IMR-90 (cell line): ENCODE measurements around the gene ZFHX3. TPM values are rescaled to one million over a fixed set of nuclear protein-coding genes. Genes with fewer than 3 reads are reported as not detected.

Source experiments
- ATAC-seq: fragments of 200-7000 bp; cut with Tn5 transposase; 2 replicates; pipeline ENCODE4 v1.9.1; 2020; ENCODE audit warnings: low read depth, mild to moderate bottlenecking, moderate library complexity
- BruUV-seq: library from RNA; stranded (reverse); fragments of 400-500 nt; replicated peaks from 2 replicates; lab custom pipeline; 2021; lab: Mats Ljungman, UMichigan
- CTCF ChIA-PET: fragments of 300-600 bp; formaldehyde crosslinking; extraction: SDS; loops from one replicate; lab custom pipeline; 2021; ENCODE audit warnings: antibody characterized with exemption; lab: Yijun Ruan, JAX
- POLR2A ChIA-PET: fragments of 300-600 bp; sonication (Branson Sonifier 250); formaldehyde crosslinking; loops from one replicate; lab custom pipeline; 2022; ENCODE audit warnings: antibody characterized with exemption; ENCODE audit not compliant: unreplicated experiment; lab: Charles Lee
- DNase-seq: peaks from one replicate; pipeline ENCODE4 v3.0.0; 2013
- H2AFZ ChIP-seq: replicated peaks from 2 replicates; pipeline ENCODE3; 2013; ENCODE audit warnings: low read length, mild to moderate bottlenecking; ENCODE audit not compliant: poor library complexity
- H2AK5ac ChIP-seq: 2 replicates; pipeline ENCODE4 v1.6.1; 2013; ENCODE audit warnings: low read depth, low read length, inconsistent platforms
- H2AK9ac ChIP-seq: replicated peaks from 2 replicates; pipeline ENCODE3; 2013; ENCODE audit warnings: mild to moderate bottlenecking, low read depth, low read length, moderate library complexity; ENCODE audit not compliant: poor library complexity
- H2BK120ac ChIP-seq: 2 replicates; pipeline ENCODE4 v1.6.1; 2013; ENCODE audit warnings: low read depth, low read length, inconsistent platforms
- H2BK15ac ChIP-seq: 3 replicates; pipeline ENCODE4 v1.6.1; 2013; ENCODE audit warnings: low read depth, low read length, inconsistent platforms
- H2BK20ac ChIP-seq: 2 replicates; pipeline ENCODE4 v1.6.1; 2013; ENCODE audit warnings: low read depth, mild to moderate bottlenecking, inconsistent platforms, low read length, moderate library complexity
- H2BK5ac ChIP-seq: 2 replicates; pipeline ENCODE4 v1.6.1; 2013; ENCODE audit warnings: mild to moderate bottlenecking, low read depth, low read length, inconsistent platforms; ENCODE audit not compliant: poor library complexity, severe bottlenecking
- H3K14ac ChIP-seq: replicated peaks from 2 replicates; pipeline ENCODE4 v1.6.1; 2013; ENCODE audit warnings: low read depth, low read length, inconsistent platforms
- H3K18ac ChIP-seq: 2 replicates; pipeline ENCODE4 v1.6.1; 2013; ENCODE audit warnings: low read depth, low read length, control low read depth
- H3K23ac ChIP-seq: 2 replicates; pipeline ENCODE4 v1.6.1; 2013; ENCODE audit warnings: low read depth, low read length, inconsistent platforms
- H3K27ac ChIP-seq: 2 replicates; pipeline ENCODE4 v1.5.1; 2013; ENCODE audit warnings: mild to moderate bottlenecking, control low read depth, low read length; ENCODE audit not compliant: insufficient read depth
- H3K27me3 ChIP-seq: 2 replicates; pipeline ENCODE4 v1.6.1; 2013; ENCODE audit warnings: low read length; ENCODE audit not compliant: control insufficient read depth, insufficient read depth
- H3K36me3 ChIP-seq: 2 replicates; pipeline ENCODE4 v1.6.1; 2013; ENCODE audit warnings: low read length, mixed read lengths; ENCODE audit not compliant: control insufficient read depth, insufficient read depth
- H3K4ac ChIP-seq: 2 replicates; pipeline ENCODE4 v1.6.1; 2013; ENCODE audit warnings: low read depth, low read length, inconsistent platforms
- H3K4me1 ChIP-seq: 2 replicates; pipeline ENCODE4 v1.6.1; 2013; ENCODE audit warnings: low read length, mixed read lengths; ENCODE audit not compliant: control insufficient read depth, insufficient read depth
- H3K4me2 ChIP-seq: 2 replicates; pipeline ENCODE4 v1.6.1; 2013; ENCODE audit warnings: low read depth, mild to moderate bottlenecking, control low read depth, low read length, moderate library complexity
- H3K4me3 ChIP-seq: 2 replicates; pipeline ENCODE4 v1.5.1; 2013; ENCODE audit warnings: low read depth, mild to moderate bottlenecking, control low read depth, low read length, moderate library complexity; ENCODE audit not compliant: insufficient read depth
- H3K56ac ChIP-seq: 2 replicates; pipeline ENCODE4 v1.6.1; 2013; ENCODE audit warnings: low read length, inconsistent platforms; ENCODE audit not compliant: insufficient read depth; ENCODE audit errors: extremely low read depth
- H3K79me1 ChIP-seq, 2 experiments: 2 replicates each; pipeline ENCODE4 v1.6.1; 2013; ENCODE audit warnings: low read length in 2 of 2, inconsistent platforms in 1 of 2, low read depth in 1 of 2
- H3K9ac ChIP-seq: 2 replicates; pipeline ENCODE4 v1.6.1; 2013; ENCODE audit warnings: low read depth, low read length, control low read depth
- H3K9me1 ChIP-seq: 2 replicates; pipeline ENCODE4 v1.6.1; 2013; ENCODE audit warnings: low read length, inconsistent platforms; ENCODE audit not compliant: insufficient read depth
- H3K9me3 ChIP-seq: 2 replicates; pipeline ENCODE4 v1.6.1; 2013; ENCODE audit warnings: low read length; ENCODE audit not compliant: control insufficient read depth, insufficient read depth
- H4K20me1 ChIP-seq: 2 replicates; pipeline ENCODE4 v1.6.1; 2013; ENCODE audit warnings: low read length, inconsistent platforms; ENCODE audit not compliant: insufficient read depth
- H4K5ac ChIP-seq: 2 replicates; pipeline ENCODE4 v1.6.1; 2013; ENCODE audit warnings: mild to moderate bottlenecking, low read depth, low read length, control low read depth
- H4K8ac ChIP-seq, 2 experiments: 2 replicates each; pipeline ENCODE4 v1.6.1; 2013; ENCODE audit warnings: low read depth in 2 of 2, low read length in 2 of 2, control low read depth in 1 of 2, inconsistent platforms in 1 of 2
- H4K91ac ChIP-seq: 2 replicates; pipeline ENCODE4 v1.6.1; 2013; ENCODE audit warnings: low read depth, low read length, inconsistent platforms; ENCODE audit not compliant: insufficient read depth
- BHLHE40 ChIP-seq: fragments of 150-350 bp; IDR thresholded peaks from 2 replicates; pipeline ENCODE4 v1.6.1; 2016; ENCODE audit warnings: mild to moderate bottlenecking, low read depth, low read length
- CEBPB ChIP-seq: IDR thresholded peaks from 2 replicates; pipeline ENCODE4 v1.6.1; 2012; ENCODE audit warnings: low read depth, low read length, improper control_type of control experiment
- CHD1 ChIP-seq: IDR thresholded peaks from 2 replicates; pipeline ENCODE4 v1.6.1; 2012; ENCODE audit warnings: low read depth, low read length, improper control_type of control experiment
- CTCF ChIP-seq: conservative IDR thresholded peaks from 2 replicates; pipeline ENCODE4 v1.5.1; 2012; ENCODE audit warnings: mild to moderate bottlenecking, low read depth, low read length, improper control_type of control experiment
- ELK1 ChIP-seq: fragments of 150-350 bp; IDR thresholded peaks from 2 replicates; pipeline ENCODE4 v1.6.1; 2016; ENCODE audit warnings: low read depth, mild to moderate bottlenecking, low read length, moderate library complexity, borderline replicate concordance
- FOS ChIP-seq: fragments of 150-350 bp; IDR thresholded peaks from 2 replicates; pipeline ENCODE4 v1.6.1; 2016; ENCODE audit warnings: low read depth, low read length
- MAFK ChIP-seq: IDR thresholded peaks from 2 replicates; pipeline ENCODE4 v1.6.1; 2012; ENCODE audit warnings: low read depth, low read length, improper control_type of control experiment
- MAZ ChIP-seq: IDR thresholded peaks from 2 replicates; pipeline ENCODE4 v1.6.1; 2012; ENCODE audit warnings: low read depth, mild to moderate bottlenecking, low read length, improper control_type of control experiment, moderate library complexity, borderline replicate concordance
- MXI1 ChIP-seq: IDR thresholded peaks from 2 replicates; pipeline ENCODE4 v1.6.1; 2012; ENCODE audit warnings: low read depth, mild to moderate bottlenecking, low read length, moderate library complexity, borderline replicate concordance
- NFE2L2 ChIP-seq: fragments of 150-350 bp; IDR thresholded peaks from 2 replicates; pipeline ENCODE4 v1.6.1; 2016; ENCODE audit warnings: low read depth, mild to moderate bottlenecking, low read length
- POLR2A ChIP-seq: IDR thresholded peaks from 2 replicates; pipeline ENCODE4 v1.6.1; 2012; ENCODE audit warnings: mild to moderate bottlenecking, low read depth, low read length
- RAD21 ChIP-seq: IDR thresholded peaks from 2 replicates; pipeline ENCODE4 v1.6.1; 2012; ENCODE audit warnings: low read length, improper control_type of control experiment
- RCOR1 ChIP-seq: IDR thresholded peaks from 2 replicates; pipeline ENCODE4 v1.6.1; 2012; ENCODE audit warnings: mild to moderate bottlenecking, low read length, improper control_type of control experiment; ENCODE audit not compliant: insufficient replicate concordance
- RFX5 ChIP-seq: IDR thresholded peaks from 2 replicates; pipeline ENCODE4 v1.8.0; 2012; ENCODE audit warnings: low read depth, mild to moderate bottlenecking, low read length, moderate library complexity
- SMC3 ChIP-seq: fragments of 150-350 bp; IDR thresholded peaks from 2 replicates; pipeline ENCODE4 v1.6.1; 2016; ENCODE audit warnings: low read depth, mild to moderate bottlenecking, antibody characterized with exemption, low read length, moderate library complexity
- USF2 ChIP-seq: fragments of 150-350 bp; IDR thresholded peaks from 2 replicates; pipeline ENCODE4 v1.6.1; 2017; ENCODE audit warnings: mild to moderate bottlenecking, antibody characterized with exemption, low read length, low read depth
- WGBS, 2 experiments: methylation state at CpG; one replicate each; pipeline versions ENCODE4 v1.1.5 to v1.1.7; 2013; ENCODE audit warnings: missing lambda C conversion rate in 2 of 2; ENCODE audit not compliant: insufficient read length in 1 of 2; ENCODE audit errors: extremely low coverage in 2 of 2; 5-methylcytosine and 5-hydroxymethylcytosine counted together
- dilution Hi-C: fragments of 300-500 bp; cut with HindIII; formaldehyde crosslinking; loops from one replicate; pipeline ENCODE4 v1.14.3; 2018; ENCODE audit warnings: low sequenced_read_pairs; ENCODE audit not compliant: unreplicated experiment
- in situ Hi-C: fragments of 300-500 bp; cut with MboI; formaldehyde crosslinking; loops from 3 replicates; pipeline ENCODE4 v1.14.3; 2019; ENCODE audit warnings: low sequenced_read_pairs, inconsistent platforms, mixed read lengths
- intact Hi-C: fragments of 100-400 bp; cut with micrococcal nuclease; formaldehyde crosslinking; loops from 2 replicates; pipeline ENCODE4 v1.10.0; 2022
- polyA plus RNA-seq, 3 experiments: library from polyadenylated mRNA; depleted of rRNA; stranded (reverse); fragments of >200 nt; gene quantifications; 2 replicates each; pipeline ENCODE4 v1.2.3, GENCODE V29; 2012; ENCODE audit warnings: low replicate concordance in 1 of 3
- total RNA-seq: library from RNA; depleted of rRNA; stranded (reverse); fragments of >200 nt; gene quantifications from 2 replicates; pipeline ENCODE4 v1.2.3, GENCODE V29; 2012

Gene ZFHX3
- total and polyA plus RNA-seq, 2 of the 4 experiments (the other 2 are of a cell fraction), result 1.4 to 1.7 TPM

GRCh38 chr16:72898216-72898825, 149.6 kb downstream of the ZFHX3 start:
- H4K8ac ChIP-seq, result no peak overlapping the region
- no peak overlapping the region for H4K5ac ChIP-seq
- peaks cover 4% of the 10 kb centered on the region for H3K4me1 ChIP-seq
- H3K4ac ChIP-seq, result no peak overlapping the region
- intact Hi-C loops (no loop called here), in situ Hi-C loops (no loop called here), dilution Hi-C loops (no loop called here)
- ATAC-seq, result no peak
- H3K27me3 ChIP-seq, result no peaks in the 10 kb centered on the region
- H2AK9ac ChIP-seq, result no peak overlapping the region
- peaks cover 2% of the 10 kb centered on the region for H3K36me3 ChIP-seq
- no peak overlapping the region for H3K9ac ChIP-seq
- H3K23ac ChIP-seq, result no peak overlapping the region
- BruUV-seq, result no TSS peak
- no peak overlapping the region for H2BK120ac ChIP-seq
- H3K9me1 ChIP-seq, result peaks cover 5% of the 10 kb centered on the region; the same call in 1 of the 2 replicates
- POLR2A ChIA-PET, result no interaction called here
- H2BK20ac ChIP-seq, result no peak overlapping the region
- peaks cover 18% of the 10 kb centered on the region; the same call in 1 of the 2 replicates for H4K20me1 ChIP-seq
- no peak overlapping the region for H2BK5ac ChIP-seq
- CTCF ChIA-PET, result no interaction called here
- no CpG with 5 or more reads among the region's 8 CpGs for WGBS, 2 experiments
- TF ChIP-seq CHD1 (no peak), SMC3 (no peak), RAD21 (no peak), RFX5 (no peak), POLR2A (no peak), RCOR1 (no peak), CEBPB (no peak), MAFK (no peak), MAZ (no peak), USF2 (no peak), ELK1 (no peak), BHLHE40 (no peak), NFE2L2 (no peak), MXI1 (no peak), FOS (no peak), CTCF (no peak)
- no peaks in the 10 kb centered on the region for H3K9me3 ChIP-seq
- no peak overlapping the region for H2AK5ac ChIP-seq
- no peak overlapping the region for H3K18ac ChIP-seq
- H3K27ac ChIP-seq, result no peak overlapping the region
- H3K4me3 ChIP-seq, result no peak overlapping the region
- DNase-seq, result no peak
- no peak overlapping the region for H4K91ac ChIP-seq
- no peak overlapping the region for H3K56ac ChIP-seq
- H2BK15ac ChIP-seq, result no peak overlapping the region
- H3K14ac ChIP-seq, result no peak overlapping the region
- no peak overlapping the region for H2AFZ ChIP-seq
- no peak overlapping the region for H3K4me2 ChIP-seq
- H3K79me1 ChIP-seq, result peaks cover 16 to 50% of the 10 kb centered on the region in 2 experiments
